ENCODE measurements around the gene ZNF407.

DNA sequence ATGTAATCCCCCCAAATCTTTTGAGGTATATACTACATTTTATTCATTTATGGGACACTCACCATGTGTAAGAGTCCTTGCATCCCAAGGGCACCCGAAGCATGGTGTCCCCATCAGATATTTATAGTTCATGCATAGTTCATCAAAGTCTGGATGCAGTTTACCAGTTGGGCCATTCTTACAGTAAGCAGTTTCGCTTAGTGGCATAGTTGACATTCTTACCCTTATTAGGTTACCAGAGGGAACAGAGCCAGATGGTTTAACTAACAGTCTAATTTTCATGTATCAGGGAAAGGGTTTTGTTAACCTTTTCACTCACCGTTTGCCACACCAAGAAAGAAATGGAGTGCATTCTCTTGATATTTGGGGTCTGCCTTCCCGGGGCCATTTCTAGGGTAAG lies 7.1 kb downstream of the ZNF407 start:
- TF ChIP-seq, protein P1, sequence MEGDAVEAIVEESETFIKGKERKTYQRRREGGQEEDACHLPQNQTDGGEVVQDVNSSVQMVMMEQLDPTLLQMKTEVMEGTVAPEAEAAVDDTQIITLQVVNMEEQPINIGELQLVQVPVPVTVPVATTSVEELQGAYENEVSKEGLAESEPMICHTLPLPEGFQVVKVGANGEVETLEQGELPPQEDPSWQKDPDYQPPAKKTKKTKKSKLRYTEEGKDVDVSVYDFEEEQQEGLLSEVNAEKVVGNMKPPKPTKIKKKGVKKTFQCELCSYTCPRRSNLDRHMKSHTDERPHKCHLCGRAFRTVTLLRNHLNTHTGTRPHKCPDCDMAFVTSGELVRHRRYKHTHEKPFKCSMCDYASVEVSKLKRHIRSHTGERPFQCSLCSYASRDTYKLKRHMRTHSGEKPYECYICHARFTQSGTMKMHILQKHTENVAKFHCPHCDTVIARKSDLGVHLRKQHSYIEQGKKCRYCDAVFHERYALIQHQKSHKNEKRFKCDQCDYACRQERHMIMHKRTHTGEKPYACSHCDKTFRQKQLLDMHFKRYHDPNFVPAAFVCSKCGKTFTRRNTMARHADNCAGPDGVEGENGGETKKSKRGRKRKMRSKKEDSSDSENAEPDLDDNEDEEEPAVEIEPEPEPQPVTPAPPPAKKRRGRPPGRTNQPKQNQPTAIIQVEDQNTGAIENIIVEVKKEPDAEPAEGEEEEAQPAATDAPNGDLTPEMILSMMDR (IDR thresholded peaks at IDR 0.05), result no peak
- no peak for TF ChIP-seq POLR2A (IDR thresholded peaks at IDR 0.05)

Measured in adrenal gland (tissue), 5 donors.